ENCODE data around the gene PHLDB2. TPM values are rescaled to one million over a fixed set of nuclear protein-coding genes. Genes with fewer than 3 reads are reported as not detected.

PHLDB2 gene
- total and polyA plus RNA-seq, 2 of the 8 experiments (the other 6 are each of a cell fraction or from before 2014, with no cell fraction given): 5.8 to 22.6 TPM

DNA sequence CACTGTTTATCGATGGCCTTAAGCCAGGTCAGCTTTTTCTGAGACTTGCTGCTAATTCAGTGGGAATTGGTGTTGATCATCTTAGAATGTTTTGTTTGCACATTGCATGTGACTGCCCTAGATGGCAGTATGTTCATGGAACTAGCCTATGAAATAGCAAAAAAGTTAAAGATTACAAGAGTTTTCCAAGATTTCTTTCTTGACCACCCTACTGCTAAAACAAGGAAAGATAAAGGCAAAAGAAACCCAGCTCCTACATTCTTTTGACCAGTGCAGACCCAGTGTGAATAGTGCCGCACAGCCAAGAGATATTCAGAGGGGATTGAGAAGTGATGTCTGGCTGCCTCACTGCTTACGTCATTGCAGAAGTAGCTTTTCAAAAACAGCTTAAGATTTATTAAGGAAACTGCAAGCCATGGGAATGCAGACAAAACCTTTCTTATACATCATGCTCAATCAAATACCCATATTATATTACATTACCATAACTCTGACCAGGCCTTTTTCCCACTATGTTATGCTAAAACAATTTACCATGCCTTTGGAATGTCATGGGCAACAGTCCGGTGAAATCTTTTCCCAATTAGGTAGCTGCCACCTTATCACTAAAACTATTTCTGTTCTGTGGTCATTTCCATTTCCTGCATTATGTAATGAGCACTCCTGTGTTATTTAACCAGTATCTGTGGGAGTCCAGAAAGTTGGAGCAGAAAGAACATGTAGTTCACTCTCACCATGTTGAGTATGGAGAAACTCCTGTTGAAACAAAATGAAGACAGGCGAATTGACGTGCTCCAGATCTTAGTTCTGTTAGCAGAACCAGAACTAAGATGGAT lies 6.0 kb downstream of the PHLDB2 start:
- Histone ChIP-seq H2BK5ac (ENCODE audit: low read depth, low read length) (no peak overlapping the region), H3K4me2 (ENCODE audit: insufficient read depth in 1 of 2, low read depth in 2 of 2, low read length in 2 of 2) (no peak overlapping the region), H2AFZ (ENCODE audit: low read length) (no peak overlapping the region), H3K56ac (replicated peaks; ENCODE audit: insufficient read length, low read depth, low read length) (no peak overlapping the region), H3K36me3 (ENCODE audit: control insufficient read depth in 2 of 4, insufficient read depth in 4 of 4, low read length in 3 of 4) (no peaks in the 10 kb centered on the region), H3K23me2 (ENCODE audit: low read depth, low read length) (peaks cover 3% of the 10 kb centered on the region; the same call in 1 of the 2 replicates), H3K27me3 (replicated peaks in 1 of 4; ENCODE audit: control insufficient read depth in 3 of 4, extremely low read depth in 1 of 4, insufficient read depth in 3 of 4, low read length in 3 of 4) (peaks cover 0 to 14% (median 8%) of the 10 kb centered on the region in 4 experiments; a peak in 5 of 7 replicates), H4K91ac (replicated peaks; ENCODE audit: insufficient read length, low read length) (no peak overlapping the region), H2BK12ac (ENCODE audit: low read depth, low read length) (no peak overlapping the region), H3K9me3 (ENCODE audit: insufficient read depth in 2 of 2, low read depth in 1 of 2, low read length in 1 of 2) (no peaks in the 10 kb centered on the region), H3K4ac (replicated peaks; ENCODE audit: insufficient read length, low read depth, low read length) (no peak overlapping the region), H3K79me1 (ENCODE audit: low read depth, low read length) (no peaks in the 10 kb centered on the region), H2BK20ac (ENCODE audit: low read length) (no peak overlapping the region), H3K18ac (ENCODE audit: extremely low read depth, low read length) (no peak overlapping the region), H3K4me1 (replicated peaks in 1 of 4; ENCODE audit: control insufficient read depth in 3 of 4, insufficient read depth in 4 of 4, low read length in 3 of 4) (peaks cover 0 to 17% (median 7%) of the 10 kb centered on the region in 4 experiments; a peak in 4 of 7 replicates), H4K5ac (ENCODE audit: insufficient read length, low read depth, low read length) (no peak overlapping the region), H3K23ac (ENCODE audit: insufficient read length) (no peak overlapping the region), H4K8ac (ENCODE audit: extremely low read depth, insufficient read depth, low read length) (no peak overlapping the region), H2BK15ac (ENCODE audit: low read length) (no peak overlapping the region), H3K4me3 (ENCODE audit: extremely low read depth in 1 of 4, insufficient read depth in 2 of 4, low read depth in 3 of 4, low read length in 4 of 4) (no peak overlapping the region), H4K20me1 (replicated peaks in 1 of 2; ENCODE audit: control insufficient read depth in 1 of 2, insufficient read depth in 2 of 2, low read length in 2 of 2) (peaks cover 2 to 3% of the 10 kb centered on the region in 2 experiments), H3K27ac (ENCODE audit: low read depth, low read length) (no peak overlapping the region), H3K9ac (replicated peaks in 1 of 4; ENCODE audit: extremely low read depth in 1 of 4, low read depth in 3 of 4, low read length in 3 of 4) (no peak overlapping the region), H3K14ac (ENCODE audit: insufficient read length) (no peak overlapping the region), H2BK120ac (replicated peaks; ENCODE audit: low read depth, low read length) (no peak overlapping the region), H2AK5ac (ENCODE audit: low read depth, low read length) (no peak overlapping the region), H3K79me2 (ENCODE audit: control insufficient read depth in 1 of 2, insufficient read depth in 2 of 2, low read length in 2 of 2) (peaks cover 0 to 23% of the 10 kb centered on the region in 2 experiments; a peak in 2 of 4 replicates)
- ChIA-PET POLR2A (ENCODE audit: partially characterized antibody) (no interaction called here), CTCF (ENCODE audit: partially characterized antibody) (interaction anchor here (0.8 to 3.4 kb wide), 9 partner anchors 14 to 149 kb away, joined by 3 to 15 read pairs (median 4); partner anchors contain the start of gene ABHD10)
- FAIRE-seq (no peak), DNase-seq (ENCODE audit: low read depth in 1 of 2, low spot score in 2 of 2) (no peak)
- WGBS, 2 experiments (ENCODE audit: extremely low coverage in 1 of 2, insufficient coverage in 1 of 2, insufficient read length in 1 of 2, insufficient replicate concordance in 2 of 2, low coverage in 1 of 2, low lambda C conversion rate in 2 of 2, missing lambda C conversion rate in 1 of 2): 87% methylated on average over 6 of the region's 6 CpGs; no CpG with 5 or more reads in 1 of the 2 experiments
- TF ChIP-seq, protein P1, sequence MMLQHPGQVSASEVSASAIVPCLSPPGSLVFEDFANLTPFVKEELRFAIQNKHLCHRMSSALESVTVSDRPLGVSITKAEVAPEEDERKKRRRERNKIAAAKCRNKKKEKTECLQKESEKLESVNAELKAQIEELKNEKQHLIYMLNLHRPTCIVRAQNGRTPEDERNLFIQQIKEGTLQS (IDR thresholded peaks at IDR 0.05; ENCODE audit: insufficient read depth, low read depth, low read length): no peak
- 0 out of 4 replicates have a peak, but pooled peaks of 1 of the 2 experiments have one; percentile 5 for TF ChIP-seq RAD21 (IDR thresholded peaks at IDR 0.05 in 1 of 2, conservative IDR thresholded peaks at IDR 0.05 in 1 of 2; ENCODE audit: low read depth in 2 of 2, low read length in 2 of 2)

Data from H1 (cell line).